IMR-90 (cell line): ENCODE measurements around the gene MYO10. TPM values are rescaled to one million over a fixed set of nuclear protein-coding genes. Genes with fewer than 3 reads are reported as not detected.

Experiments used
- ATAC-seq: fragments of 200-7000 bp; cut with Tn5 transposase; 2 replicates; pipeline ENCODE4 v1.9.1; 2020; ENCODE audit warnings: low read depth, mild to moderate bottlenecking, moderate library complexity
- BruUV-seq: library from RNA; stranded (reverse); fragments of 400-500 nt; replicated peaks from 2 replicates; lab custom pipeline; 2021; lab: Mats Ljungman, UMichigan
- CTCF ChIA-PET: fragments of 300-600 bp; formaldehyde crosslinking; extraction: SDS; loops from one replicate; lab custom pipeline; 2021; ENCODE audit warnings: antibody characterized with exemption; lab: Yijun Ruan, JAX
- POLR2A ChIA-PET: fragments of 300-600 bp; sonication (Branson Sonifier 250); formaldehyde crosslinking; loops from one replicate; lab custom pipeline; 2022; ENCODE audit warnings: antibody characterized with exemption; ENCODE audit not compliant: unreplicated experiment; lab: Charles Lee
- DNase-seq: peaks from one replicate; pipeline ENCODE4 v3.0.0; 2013
- H2AFZ ChIP-seq: replicated peaks from 2 replicates; pipeline ENCODE3; 2013; ENCODE audit warnings: low read length, mild to moderate bottlenecking; ENCODE audit not compliant: poor library complexity
- H2AK5ac ChIP-seq: 2 replicates; pipeline ENCODE4 v1.6.1; 2013; ENCODE audit warnings: low read depth, low read length, inconsistent platforms
- H2AK9ac ChIP-seq: replicated peaks from 2 replicates; pipeline ENCODE3; 2013; ENCODE audit warnings: mild to moderate bottlenecking, low read depth, low read length, moderate library complexity; ENCODE audit not compliant: poor library complexity
- H2BK120ac ChIP-seq: 2 replicates; pipeline ENCODE4 v1.6.1; 2013; ENCODE audit warnings: low read depth, low read length, inconsistent platforms
- H2BK15ac ChIP-seq: 3 replicates; pipeline ENCODE4 v1.6.1; 2013; ENCODE audit warnings: low read depth, low read length, inconsistent platforms
- H2BK20ac ChIP-seq: 2 replicates; pipeline ENCODE4 v1.6.1; 2013; ENCODE audit warnings: low read depth, mild to moderate bottlenecking, inconsistent platforms, low read length, moderate library complexity
- H2BK5ac ChIP-seq: 2 replicates; pipeline ENCODE4 v1.6.1; 2013; ENCODE audit warnings: mild to moderate bottlenecking, low read depth, low read length, inconsistent platforms; ENCODE audit not compliant: poor library complexity, severe bottlenecking
- H3K14ac ChIP-seq: replicated peaks from 2 replicates; pipeline ENCODE4 v1.6.1; 2013; ENCODE audit warnings: low read depth, low read length, inconsistent platforms
- H3K18ac ChIP-seq: 2 replicates; pipeline ENCODE4 v1.6.1; 2013; ENCODE audit warnings: low read depth, low read length, control low read depth
- H3K23ac ChIP-seq: 2 replicates; pipeline ENCODE4 v1.6.1; 2013; ENCODE audit warnings: low read depth, low read length, inconsistent platforms
- H3K27ac ChIP-seq: 2 replicates; pipeline ENCODE4 v1.5.1; 2013; ENCODE audit warnings: mild to moderate bottlenecking, control low read depth, low read length; ENCODE audit not compliant: insufficient read depth
- H3K27me3 ChIP-seq: 2 replicates; pipeline ENCODE4 v1.6.1; 2013; ENCODE audit warnings: low read length; ENCODE audit not compliant: control insufficient read depth, insufficient read depth
- H3K36me3 ChIP-seq: 2 replicates; pipeline ENCODE4 v1.6.1; 2013; ENCODE audit warnings: low read length, mixed read lengths; ENCODE audit not compliant: control insufficient read depth, insufficient read depth
- H3K4ac ChIP-seq: 2 replicates; pipeline ENCODE4 v1.6.1; 2013; ENCODE audit warnings: low read depth, low read length, inconsistent platforms
- H3K4me1 ChIP-seq: 2 replicates; pipeline ENCODE4 v1.6.1; 2013; ENCODE audit warnings: low read length, mixed read lengths; ENCODE audit not compliant: control insufficient read depth, insufficient read depth
- H3K4me2 ChIP-seq: 2 replicates; pipeline ENCODE4 v1.6.1; 2013; ENCODE audit warnings: low read depth, mild to moderate bottlenecking, control low read depth, low read length, moderate library complexity
- H3K4me3 ChIP-seq: 2 replicates; pipeline ENCODE4 v1.5.1; 2013; ENCODE audit warnings: low read depth, mild to moderate bottlenecking, control low read depth, low read length, moderate library complexity; ENCODE audit not compliant: insufficient read depth
- H3K56ac ChIP-seq: 2 replicates; pipeline ENCODE4 v1.6.1; 2013; ENCODE audit warnings: low read length, inconsistent platforms; ENCODE audit not compliant: insufficient read depth; ENCODE audit errors: extremely low read depth
- H3K79me1 ChIP-seq, 2 experiments: 2 replicates each; pipeline ENCODE4 v1.6.1; 2013; ENCODE audit warnings: low read length in 2 of 2, inconsistent platforms in 1 of 2, low read depth in 1 of 2
- H3K9ac ChIP-seq: 2 replicates; pipeline ENCODE4 v1.6.1; 2013; ENCODE audit warnings: low read depth, low read length, control low read depth
- H3K9me1 ChIP-seq: 2 replicates; pipeline ENCODE4 v1.6.1; 2013; ENCODE audit warnings: low read length, inconsistent platforms; ENCODE audit not compliant: insufficient read depth
- H3K9me3 ChIP-seq: 2 replicates; pipeline ENCODE4 v1.6.1; 2013; ENCODE audit warnings: low read length; ENCODE audit not compliant: control insufficient read depth, insufficient read depth
- H4K20me1 ChIP-seq: 2 replicates; pipeline ENCODE4 v1.6.1; 2013; ENCODE audit warnings: low read length, inconsistent platforms; ENCODE audit not compliant: insufficient read depth
- H4K5ac ChIP-seq: 2 replicates; pipeline ENCODE4 v1.6.1; 2013; ENCODE audit warnings: mild to moderate bottlenecking, low read depth, low read length, control low read depth
- H4K8ac ChIP-seq, 2 experiments: 2 replicates each; pipeline ENCODE4 v1.6.1; 2013; ENCODE audit warnings: low read depth in 2 of 2, low read length in 2 of 2, control low read depth in 1 of 2, inconsistent platforms in 1 of 2
- H4K91ac ChIP-seq: 2 replicates; pipeline ENCODE4 v1.6.1; 2013; ENCODE audit warnings: low read depth, low read length, inconsistent platforms; ENCODE audit not compliant: insufficient read depth
- BHLHE40 ChIP-seq: fragments of 150-350 bp; IDR thresholded peaks from 2 replicates; pipeline ENCODE4 v1.6.1; 2016; ENCODE audit warnings: mild to moderate bottlenecking, low read depth, low read length
- RCOR1 ChIP-seq: IDR thresholded peaks from 2 replicates; pipeline ENCODE4 v1.6.1; 2012; ENCODE audit warnings: mild to moderate bottlenecking, low read length, improper control_type of control experiment; ENCODE audit not compliant: insufficient replicate concordance
- WGBS, 2 experiments: methylation state at CpG; one replicate each; pipeline versions ENCODE4 v1.1.5 to v1.1.7; 2013; ENCODE audit warnings: missing lambda C conversion rate in 2 of 2; ENCODE audit not compliant: insufficient read length in 1 of 2; ENCODE audit errors: extremely low coverage in 2 of 2; 5-methylcytosine and 5-hydroxymethylcytosine counted together
- dilution Hi-C: fragments of 300-500 bp; cut with HindIII; formaldehyde crosslinking; loops from one replicate; pipeline ENCODE4 v1.14.3; 2018; ENCODE audit warnings: low sequenced_read_pairs; ENCODE audit not compliant: unreplicated experiment
- in situ Hi-C: fragments of 300-500 bp; cut with MboI; formaldehyde crosslinking; loops from 3 replicates; pipeline ENCODE4 v1.14.3; 2019; ENCODE audit warnings: low sequenced_read_pairs, inconsistent platforms, mixed read lengths
- intact Hi-C: fragments of 100-400 bp; cut with micrococcal nuclease; formaldehyde crosslinking; loops from 2 replicates; pipeline ENCODE4 v1.10.0; 2022
- polyA plus RNA-seq, 3 experiments: library from polyadenylated mRNA; depleted of rRNA; stranded (reverse); fragments of >200 nt; gene quantifications; 2 replicates each; pipeline ENCODE4 v1.2.3, GENCODE V29; 2012; ENCODE audit warnings: low replicate concordance in 1 of 3
- total RNA-seq: library from RNA; depleted of rRNA; stranded (reverse); fragments of >200 nt; gene quantifications from 2 replicates; pipeline ENCODE4 v1.2.3, GENCODE V29; 2012

Gene MYO10
- total and polyA plus RNA-seq, 2 of the 4 experiments (the other 2 are of a cell fraction) = 39.9 to 115 TPM

- peaks cover 35% of the 10 kb centered on the region for H4K20me1 ChIP-seq
- H3K23ac ChIP-seq = no peak overlapping the region
- H3K79me1 ChIP-seq = peaks cover 22 to 37% of the 10 kb centered on the region in 2 experiments
- peaks cover 8% of the 10 kb centered on the region; the same call in 1 of the 2 replicates for H3K4me1 ChIP-seq
- H3K14ac ChIP-seq = no peak overlapping the region
- H2BK20ac ChIP-seq = no peak overlapping the region
- intact Hi-C loops = loop anchor here (10.0 kb wide), 1 partner anchor 500 kb away; no protein-coding TSS in a partner anchor
- H4K91ac ChIP-seq = no peak overlapping the region
- peaks cover 10% of the 10 kb centered on the region for H3K9me1 ChIP-seq
- no CpG with 5 or more reads among the region's 5 CpGs for WGBS, 2 experiments
- H4K5ac ChIP-seq = no peak overlapping the region
- in situ Hi-C loops = loop anchor here (10.0 kb wide), 1 partner anchor 180 kb away; no protein-coding TSS in a partner anchor
- TF ChIP-seq RCOR1 = no peak
- no peak for TF ChIP-seq BHLHE40
- peaks cover 47% of the 10 kb centered on the region for H3K36me3 ChIP-seq
- H3K27ac ChIP-seq = no peak overlapping the region
- no peak overlapping the region for H3K4ac ChIP-seq
- H2BK5ac ChIP-seq = no peak overlapping the region
- H3K18ac ChIP-seq = no peak overlapping the region
- no peak overlapping the region for H3K4me2 ChIP-seq
- no peak overlapping the region for H2BK120ac ChIP-seq
- H4K8ac ChIP-seq = no peak overlapping the region
- DNase-seq (no peak), ATAC-seq (no peak)
- CTCF ChIA-PET = no interaction called here
- BruUV-seq = no TSS peak
- no peak overlapping the region for H3K4me3 ChIP-seq
- dilution Hi-C loops = no loop called here
- peak overlapping the region; percentile 14 for H2AFZ ChIP-seq
- no peaks in the 10 kb centered on the region for H3K9me3 ChIP-seq
- H3K27me3 ChIP-seq = no peaks in the 10 kb centered on the region
- POLR2A ChIA-PET = no interaction called here
- no peak overlapping the region for H2BK15ac ChIP-seq
- H2AK5ac ChIP-seq = no peak overlapping the region
- no peak overlapping the region for H3K56ac ChIP-seq
- H2AK9ac ChIP-seq = no peak overlapping the region
- H3K9ac ChIP-seq = no peak overlapping the region
These were observed 271.7 kb downstream of the MYO10 start for GRCh38 chr5:16664368-16664767.
